ENCODE results near the gene SHANK1.

DNA sequence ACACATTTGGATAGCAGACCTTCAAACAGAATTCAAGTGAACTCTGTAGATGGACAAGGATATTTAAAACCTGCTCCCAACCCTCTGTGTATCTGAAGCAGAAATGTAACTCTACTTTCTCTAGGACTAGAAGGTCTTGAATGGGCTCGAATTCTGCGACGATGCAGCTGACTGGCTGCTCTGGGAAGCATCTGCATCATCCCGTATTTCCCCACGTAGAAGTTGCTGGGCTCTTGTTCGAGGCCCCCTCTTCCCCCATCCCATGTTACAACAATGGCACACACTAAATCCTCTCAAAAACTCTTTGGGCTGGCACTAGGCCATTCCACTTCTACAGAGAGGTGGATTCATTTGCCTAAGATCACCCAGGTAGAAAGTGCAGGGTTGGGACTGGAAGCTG is 55.4 kb downstream of the SHANK1 start:
- no peak for TF ChIP-seq YY1 (IDR thresholded peaks at IDR 0.05; ENCODE audit: insufficient read depth, insufficient read length)
- TF ChIP-seq SUZ12 (IDR thresholded peaks at IDR 0.05; ENCODE audit: extremely low read depth, insufficient read depth, insufficient read length), result no peak

Data from NT2/D1 (cell line).